ENCODE results near the gene LRRFIP2. TPM values are rescaled to one million over a fixed set of nuclear protein-coding genes. Genes with fewer than 3 reads are reported as not detected.

Gene LRRFIP2
- total and polyA plus RNA-seq, 2 of the 8 experiments (the other 6 are each of a cell fraction or from before 2014, with no cell fraction given) = 8.8 to 25.6 TPM

GRCh38 chr3:37116998-37117397 is 57.4 kb downstream of the LRRFIP2 start (continued):
- TF ChIP-seq KDM1A (IDR thresholded peaks at IDR 0.05; ENCODE audit: borderline replicate concordance, low read length) = no peak
- TF ChIP-seq TBP (IDR thresholded peaks at IDR 0.05; ENCODE audit: low read depth, low read length) = no peak
- no peak for TF ChIP-seq SP4 (IDR thresholded peaks at IDR 0.05; ENCODE audit: low read length)
- TF ChIP-seq SIX5 (IDR thresholded peaks at IDR 0.05; ENCODE audit: low read depth, low read length) = no peak
